ENCODE measurements around the gene VWF. TPM values are rescaled to one million over a fixed set of nuclear protein-coding genes. Genes with fewer than 3 reads are reported as not detected.
"Not testable (repeated sequence)": the region's sequence is repeated elsewhere in the genome, so short reads cannot be mapped to it uniquely, and the experiment has no call there.

Gene VWF
- total RNA-seq, 1 experiment from 2014 or later = 0.36 TPM

GRCh38 chr12:6034596-6034995, 89.9 kb downstream of the VWF start:
- DNase-seq (ENCODE audit: low spot score) = no peak

- DNase-seq (ENCODE audit: low spot score) = no peak
Measured at GRCh38 chr12:6033546-6033945, 90.9 kb downstream of the VWF start.

- no peak for DNase-seq (ENCODE audit: low spot score)
Measured at GRCh38 chr12:6032726-6033125, 91.7 kb downstream of the VWF start.

GRCh38 chr12:6031001-6031400, 93.5 kb downstream of the VWF start:
- DNase-seq (ENCODE audit: low spot score) = no peak

- no peak for DNase-seq (ENCODE audit: low spot score)
Measured at GRCh38 chr12:6030081-6030480, 94.4 kb downstream of the VWF start.

- no peak for DNase-seq (ENCODE audit: low spot score)
Measured at GRCh38 chr12:6029401-6029800, 95.1 kb downstream of the VWF start.

GRCh38 chr12:6026998-6027397, 97.5 kb downstream of the VWF start:
- no peak for DNase-seq (ENCODE audit: low spot score)

GRCh38 chr12:6025703-6026298, 98.7 kb downstream of the VWF start:
- not testable (repeated sequence) for DNase-seq (ENCODE audit: low spot score)

- not testable (repeated sequence) for DNase-seq (ENCODE audit: low spot score)
Measured at GRCh38 chr12:6024066-6024465, 100.4 kb downstream of the VWF start.

- DNase-seq (ENCODE audit: low spot score) = no peak
Measured at GRCh38 chr12:6020930-6021329, 103.5 kb downstream of the VWF start.

- not testable (repeated sequence) for DNase-seq (ENCODE audit: low spot score)
Measured at GRCh38 chr12:6020511-6020910, 104.0 kb downstream of the VWF start.

- DNase-seq (ENCODE audit: low spot score) = not testable (repeated sequence)
Measured at GRCh38 chr12:6019256-6019655, 105.2 kb downstream of the VWF start.

- no peak for DNase-seq (ENCODE audit: low spot score)
Measured at GRCh38 chr12:6018265-6018664, 106.2 kb downstream of the VWF start.

GRCh38 chr12:6016756-6017155, 107.7 kb downstream of the VWF start:
- DNase-seq (ENCODE audit: low spot score) = no peak

- not testable (repeated sequence) for DNase-seq (ENCODE audit: low spot score)
Measured at GRCh38 chr12:6016004-6016403, 108.5 kb downstream of the VWF start.

- not testable (repeated sequence) for DNase-seq (ENCODE audit: low spot score)
Measured at GRCh38 chr12:6015271-6015670, 109.2 kb downstream of the VWF start.

GRCh38 chr12:6010631-6011350, 113.7 kb downstream of the VWF start:
- DNase-seq (ENCODE audit: low spot score) = not testable (repeated sequence)

GRCh38 chr12:5997260-5997659, 127.2 kb downstream of the VWF start:
- DNase-seq (ENCODE audit: low spot score) = no peak

- DNase-seq (ENCODE audit: low spot score) = peak; percentile 1
Measured at GRCh38 chr12:5996459-5996858, 128.0 kb downstream of the VWF start.

GRCh38 chr12:5989621-5990020, 134.8 kb downstream of the VWF start:
- no peak for DNase-seq (ENCODE audit: low spot score)

- peak; percentile 23 for DNase-seq (ENCODE audit: low spot score)
Measured at GRCh38 chr12:5988659-5989116, 135.8 kb downstream of the VWF start.

- no peak for DNase-seq (ENCODE audit: low spot score)
Measured at GRCh38 chr12:5988088-5988487, 136.4 kb downstream of the VWF start.

GRCh38 chr12:5987573-5987972, 136.9 kb downstream of the VWF start:
- DNase-seq (ENCODE audit: low spot score) = no peak

Data from A172 (cell line).